NCI-H2196 (cell line): ENCODE measurements around the gene ZFP30.

Experiments
- DNase-seq: peaks from one replicate; lab custom pipeline; 2025; ENCODE audit not compliant: unreplicated experiment; lab: John Stamatoyannopoulos, UW

ZFP30 gene

GRCh38 chr19:37564624-37565369 lies 90.5 kb downstream of the ZFP30 start:
- DNase-seq: no peak
